Breast epithelium (tissue), 4 donors: Measurements from ENCODE around the gene CDCP2. TPM values are rescaled to one million over a fixed set of nuclear protein-coding genes. Genes with fewer than 3 reads are reported as not detected.

Experiments
- DNase-seq, 2 donors: peaks; one replicate each; pipeline ENCODE4 v3.0.0-alpha.2; 2019; ENCODE audit warnings: low spot score in 2 of 2
- H3K27ac ChIP-seq, 2 donors: fragments of 200-600 bp; sonication (generic) in 1 of 2; one replicate each; pipeline ENCODE4 v1.5.1; 2016 to 2019; ENCODE audit warnings: mild to moderate bottlenecking in 1 of 2
- H3K27me3 ChIP-seq, 2 donors: fragments of 200-600 bp; sonication (generic) in 1 of 2; one replicate each; pipeline versions ENCODE4 v1.5.1 to v1.6.0; 2017 to 2019; ENCODE audit warnings: control low read depth in 1 of 2, mild to moderate bottlenecking in 1 of 2
- H3K36me3 ChIP-seq: fragments of 200-600 bp; one replicate; pipeline ENCODE4 v1.5.1; 2019
- H3K4me1 ChIP-seq, 2 donors: fragments of 200-600 bp; sonication (generic); one replicate each; pipeline ENCODE4 v1.5.1; 2016 to 2019; ENCODE audit warnings: control low read depth in 1 of 2
- H3K4me3 ChIP-seq, 3 donors: fragments of 200-600 bp; sonication (generic); 1 replicate in 2 of 3; 2 replicates in 1 of 3; pipeline ENCODE4 v1.5.1; 2016 to 2019; ENCODE audit warnings: mild to moderate bottlenecking in 3 of 3, moderate library complexity in 2 of 3
- H3K9me3 ChIP-seq, 2 donors: fragments of 200-600 bp; sonication (generic) in 1 of 2; one replicate each; pipeline ENCODE4 v1.5.1; 2016 to 2019; ENCODE audit warnings: control low read depth in 1 of 2
- POLR2A ChIP-seq: fragments of 450-650 bp; IDR thresholded peaks from one replicate; pipeline ENCODE4 v1.6.1; 2016; ENCODE audit warnings: antibody characterized with exemption, mild to moderate bottlenecking, moderate library complexity
- POLR2AphosphoS5 ChIP-seq, 3 donors: sonication (generic); formaldehyde crosslinking; IDR thresholded peaks; one replicate each; pipeline ENCODE4 v1.6.1; 2017; ENCODE audit warnings: antibody characterized with exemption in 3 of 3
- intact Hi-C: fragments of 100-400 bp; cut with DNase I; formaldehyde crosslinking; loops from one replicate; pipeline ENCODE4 v1.15.1; 2023; ENCODE audit warnings: low total_unique reads
- total RNA-seq, 3 donors: library from RNA; depleted of rRNA; stranded (reverse); fragments of >200 nt; gene quantifications; one replicate each; pipeline ENCODE4 v1.1.0, GENCODE V29; 2016
- TF ChIP-seq, protein P1 (sequence below), 3 donors: fragments of 450-650 bp; IDR thresholded peaks; one replicate each; pipeline ENCODE4 v1.5.1; 2016 to 2017; ENCODE audit warnings: antibody characterized with exemption in 3 of 3, mild to moderate bottlenecking in 3 of 3, moderate library complexity in 3 of 3

The CDCP2 gene
- total RNA-seq, 3 donors from 2014 or later, result 1.3 TPM; not detected in 2

DNA sequence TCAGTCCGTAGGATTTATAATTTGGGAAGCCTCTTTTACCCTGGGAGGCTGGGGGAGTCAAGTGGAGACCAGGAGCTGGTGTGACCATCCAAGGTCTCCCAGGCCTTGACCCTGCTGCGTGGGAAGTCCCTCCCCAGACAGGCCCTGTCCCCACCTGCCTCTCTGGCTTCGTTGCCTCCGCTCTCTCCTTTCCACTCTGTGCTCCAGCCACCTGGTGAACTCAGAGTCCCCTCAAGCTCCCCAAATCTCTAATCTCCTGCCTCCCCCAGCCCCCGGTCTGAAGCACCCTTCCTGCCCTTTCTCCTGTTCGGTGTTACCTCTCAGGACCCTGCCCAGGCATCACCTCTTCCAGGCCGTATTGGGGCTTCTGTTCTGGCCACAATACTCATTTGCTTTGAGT lies 27.9 kb downstream of the CDCP2 start:
- H3K9me3 ChIP-seq, result no peaks in the 10 kb centered on the region
- peaks cover 0 to 4% of the 10 kb centered on the region in 2 donors for H3K4me1 ChIP-seq
- H3K4me3 ChIP-seq, result no peak overlapping the region
- H3K27me3 ChIP-seq, result no peaks in the 10 kb centered on the region
- intact Hi-C loops, result loop anchor here (5.0 to 10.0 kb wide), 2 partner anchors 370 to 697 kb away; no protein-coding TSS in a partner anchor
- no peak overlapping the region for H3K27ac ChIP-seq
- TF ChIP-seq POLR2A (no peak), POLR2AphosphoS5 (IDR thresholded peaks at IDR 0.05) (no peak)
- TF ChIP-seq, protein P1, sequence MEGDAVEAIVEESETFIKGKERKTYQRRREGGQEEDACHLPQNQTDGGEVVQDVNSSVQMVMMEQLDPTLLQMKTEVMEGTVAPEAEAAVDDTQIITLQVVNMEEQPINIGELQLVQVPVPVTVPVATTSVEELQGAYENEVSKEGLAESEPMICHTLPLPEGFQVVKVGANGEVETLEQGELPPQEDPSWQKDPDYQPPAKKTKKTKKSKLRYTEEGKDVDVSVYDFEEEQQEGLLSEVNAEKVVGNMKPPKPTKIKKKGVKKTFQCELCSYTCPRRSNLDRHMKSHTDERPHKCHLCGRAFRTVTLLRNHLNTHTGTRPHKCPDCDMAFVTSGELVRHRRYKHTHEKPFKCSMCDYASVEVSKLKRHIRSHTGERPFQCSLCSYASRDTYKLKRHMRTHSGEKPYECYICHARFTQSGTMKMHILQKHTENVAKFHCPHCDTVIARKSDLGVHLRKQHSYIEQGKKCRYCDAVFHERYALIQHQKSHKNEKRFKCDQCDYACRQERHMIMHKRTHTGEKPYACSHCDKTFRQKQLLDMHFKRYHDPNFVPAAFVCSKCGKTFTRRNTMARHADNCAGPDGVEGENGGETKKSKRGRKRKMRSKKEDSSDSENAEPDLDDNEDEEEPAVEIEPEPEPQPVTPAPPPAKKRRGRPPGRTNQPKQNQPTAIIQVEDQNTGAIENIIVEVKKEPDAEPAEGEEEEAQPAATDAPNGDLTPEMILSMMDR (IDR thresholded peaks at IDR 0.05), result no peak
- no peak for DNase-seq
- no peaks in the 10 kb centered on the region for H3K36me3 ChIP-seq

DNA sequence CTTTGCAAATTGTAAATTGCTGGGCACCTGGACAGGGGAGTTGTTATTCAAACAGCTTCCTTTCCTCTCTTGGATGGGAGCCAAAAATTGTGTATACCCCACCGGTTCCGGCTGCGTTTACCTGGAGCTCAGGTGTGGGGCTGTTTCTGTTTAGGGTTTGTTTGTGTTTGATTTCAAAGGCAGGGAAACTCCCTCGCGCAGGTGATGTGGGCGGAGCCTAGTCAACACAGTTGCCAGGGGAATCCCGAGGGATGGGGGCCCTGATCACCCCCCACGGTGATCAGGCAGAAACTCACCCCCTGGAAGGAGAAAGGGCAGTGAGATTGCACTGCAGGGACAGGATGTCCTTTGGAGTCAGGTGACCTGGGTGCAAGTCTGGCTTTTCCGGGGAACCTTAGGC lies 28.3 kb downstream of the CDCP2 start:
- H3K27me3 ChIP-seq, result no peaks in the 10 kb centered on the region
- no peak for DNase-seq
- no peaks in the 10 kb centered on the region for H3K9me3 ChIP-seq
- no peak overlapping the region for H3K4me3 ChIP-seq
- no peaks in the 10 kb centered on the region for H3K36me3 ChIP-seq
- peaks cover 0 to 4% of the 10 kb centered on the region in 2 donors for H3K4me1 ChIP-seq
- intact Hi-C loops, result loop anchor here (5.0 to 10.0 kb wide), 2 partner anchors 370 to 698 kb away; no protein-coding TSS in a partner anchor
- H3K27ac ChIP-seq, result no peak overlapping the region
- no peak for TF ChIP-seq POLR2A
- no peak for TF ChIP-seq POLR2AphosphoS5 (IDR thresholded peaks at IDR 0.05)
- TF ChIP-seq, protein P1 (IDR thresholded peaks at IDR 0.05), result no peak

DNA sequence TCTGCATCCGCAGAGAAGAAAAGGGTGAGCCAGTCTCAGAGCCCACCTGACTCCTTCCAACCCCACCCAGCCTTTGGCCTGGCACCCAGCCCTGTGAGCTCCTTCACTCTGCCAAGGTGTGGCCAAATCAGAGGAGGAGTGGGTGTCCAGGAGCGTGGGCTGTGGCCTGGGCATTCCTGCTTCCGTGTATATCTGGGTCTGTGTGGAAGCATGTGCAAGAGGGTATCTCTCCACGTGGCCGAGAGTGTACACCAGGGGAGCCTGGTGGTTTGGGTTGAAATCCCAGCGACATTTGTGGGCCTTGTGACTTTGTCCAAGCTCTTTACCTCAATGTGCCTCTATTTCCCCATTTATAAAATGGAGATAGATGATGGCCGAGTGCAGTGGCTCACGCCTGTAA lies 29.8 kb downstream of the CDCP2 start:
- Histone ChIP-seq H3K27ac (no peak overlapping the region), H3K4me1 (peaks cover 0 to 4% of the 10 kb centered on the region in 2 donors), H3K9me3 (no peaks in the 10 kb centered on the region), H3K36me3 (no peaks in the 10 kb centered on the region), H3K27me3 (no peaks in the 10 kb centered on the region), H3K4me3 (no peak overlapping the region)
- TF ChIP-seq POLR2A (no peak), POLR2AphosphoS5 (IDR thresholded peaks at IDR 0.05) (no peak)
- TF ChIP-seq, protein P1 (IDR thresholded peaks at IDR 0.05), result no peak
- intact Hi-C loops, result loop anchor here (5.0 to 10.0 kb wide), 2 partner anchors 372 to 699 kb away; no protein-coding TSS in a partner anchor
- DNase-seq, result no peak

DNA sequence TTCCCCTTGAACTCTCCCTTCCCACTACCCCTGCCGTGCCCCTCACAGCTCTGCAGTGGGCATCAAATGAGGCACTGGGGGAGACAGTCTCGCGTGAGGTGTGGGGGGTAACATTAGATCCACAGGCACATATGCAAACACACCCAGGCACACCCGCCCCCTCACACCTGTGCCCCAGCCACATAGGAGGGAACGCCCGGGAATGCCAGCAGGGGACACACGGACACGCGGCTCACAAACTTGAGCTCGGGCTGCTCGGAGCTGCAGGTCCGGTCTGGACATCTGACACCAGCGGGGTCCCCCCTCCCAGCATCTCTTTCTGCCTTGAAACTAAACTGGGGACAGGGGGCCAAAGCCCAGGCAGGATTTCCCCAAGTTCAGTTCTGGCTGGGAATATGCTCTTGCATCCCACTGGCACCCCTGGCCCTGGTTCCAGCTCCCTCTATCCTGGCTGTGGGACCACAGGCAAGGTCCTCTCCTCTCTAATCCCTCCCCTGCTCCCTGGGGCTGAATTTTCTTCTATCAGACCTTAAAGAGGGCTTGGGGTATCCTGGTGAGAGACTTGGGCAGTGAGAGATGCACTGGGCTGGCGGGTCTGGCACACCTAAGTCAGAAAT lies 30.6 kb downstream of the CDCP2 start:
- Histone ChIP-seq H3K27me3 (no peaks in the 10 kb centered on the region), H3K4me3 (peak overlapping the region in 1 of 3 donors; percentile 53), H3K4me1 (peaks cover 0 to 4% of the 10 kb centered on the region in 2 donors), H3K9me3 (no peaks in the 10 kb centered on the region), H3K36me3 (no peaks in the 10 kb centered on the region), H3K27ac (no peak overlapping the region)
- DNase-seq, result no peak
- TF ChIP-seq POLR2A (no peak), POLR2AphosphoS5 (IDR thresholded peaks at IDR 0.05) (no peak)
- TF ChIP-seq, protein P1 (IDR thresholded peaks at IDR 0.05), result no peak
- intact Hi-C loops, result loop anchor here (5.0 to 10.0 kb wide), 2 partner anchors 373 to 700 kb away; no protein-coding TSS in a partner anchor

DNA sequence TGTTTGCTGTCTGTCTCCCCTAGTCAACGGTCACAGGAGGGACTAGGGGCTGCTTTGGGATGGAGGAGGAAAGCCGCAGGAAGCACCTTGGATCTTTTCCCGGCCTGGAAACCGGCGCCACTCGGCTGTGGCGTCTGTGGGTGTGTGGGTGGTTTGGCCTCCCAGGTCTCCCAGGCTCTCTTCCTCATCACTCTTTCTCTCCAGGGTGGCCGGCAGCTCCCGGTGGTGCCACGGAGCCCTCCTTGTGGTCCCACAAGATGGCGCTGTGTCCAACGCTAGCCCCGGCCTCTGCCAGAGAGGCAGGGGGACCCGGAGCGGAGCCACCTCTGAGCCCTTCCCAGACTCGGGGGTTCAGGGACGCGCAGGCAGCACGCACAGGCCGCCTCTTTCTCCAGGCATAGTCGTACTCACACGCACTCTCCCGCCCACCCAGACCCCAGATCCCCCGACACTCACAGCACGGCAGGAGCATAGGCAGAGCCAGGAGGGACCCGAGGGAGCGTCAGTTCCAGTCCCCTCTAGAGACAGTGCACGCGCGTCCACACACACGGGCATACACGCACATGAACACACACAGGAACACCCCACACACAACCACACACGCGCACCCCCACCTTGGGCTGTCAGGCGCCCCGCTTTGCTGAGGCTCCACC lies 31.2 kb downstream of the CDCP2 start:
- H3K36me3 ChIP-seq, result no peaks in the 10 kb centered on the region
- H3K27ac ChIP-seq, result no peak overlapping the region
- TF ChIP-seq, protein P1 (IDR thresholded peaks at IDR 0.05), result peak in 2 of 3 donors; percentile 68 to 73
- peak in 1 of 3 donors; percentile 50 for TF ChIP-seq POLR2AphosphoS5 (IDR thresholded peaks at IDR 0.05)
- no peak for TF ChIP-seq POLR2A
- H3K4me3 ChIP-seq, result peak overlapping the region; percentile 15 to 53 (median 31)
- peaks cover 0 to 4% of the 10 kb centered on the region in 2 donors for H3K4me1 ChIP-seq
- H3K9me3 ChIP-seq, result no peaks in the 10 kb centered on the region
- intact Hi-C loops, result loop anchor here (5.0 to 10.0 kb wide), 2 partner anchors 373 to 701 kb away; no protein-coding TSS in a partner anchor
- no peaks in the 10 kb centered on the region for H3K27me3 ChIP-seq
- DNase-seq, result peak; percentile 65 to 82
